ENCODE measurements around the gene LOXL1. TPM values are rescaled to one million over a fixed set of nuclear protein-coding genes. Genes with fewer than 3 reads are reported as not detected.

LOXL1 gene
- total and polyA plus RNA-seq, 9 of the 15 experiments (the other 6 are each of a cell fraction or from before 2014, with no cell fraction given) = 0.14 TPM; not detected in 8

- Histone ChIP-seq H3K27ac (ENCODE audit: extremely low read depth, low read depth, low read length) (no peak overlapping the region), H3K79me2 (ENCODE audit: control insufficient read depth, insufficient read depth, low read length) (no peaks in the 10 kb centered on the region), H3K4me3 (no peak overlapping the region), H3K9me3 (replicated peaks; ENCODE audit: control insufficient read depth, insufficient read depth, low read depth, low read length) (no peaks in the 10 kb centered on the region), H3K27me3 (ENCODE audit: control insufficient read depth in 2 of 2, insufficient read depth in 2 of 2, low read length in 2 of 2) (peaks cover 6 to 53% of the 10 kb centered on the region in 2 experiments; a peak in 4 of 5 replicates), H4K20me1 (replicated peaks; ENCODE audit: control insufficient read depth, insufficient read depth, low read length) (0 out of 2 replicates have a peak, but pooled peaks cover 3% of the 10 kb centered on the region), H2AFZ (ENCODE audit: low read depth, low read length) (no peak overlapping the region), H3K9ac (ENCODE audit: insufficient read depth in 1 of 2, low read depth in 2 of 2, low read length in 2 of 2) (no peak overlapping the region), H3K4me2 (ENCODE audit: insufficient read depth, low read length) (no peak overlapping the region), H3K4me1 (replicated peaks in 1 of 2; ENCODE audit: control insufficient read depth in 2 of 2, insufficient read depth in 2 of 2, low read length in 2 of 2) (peaks cover 4 to 22% of the 10 kb centered on the region in 2 experiments; a peak in 3 of 5 replicates), H3K36me3 (ENCODE audit: control insufficient read depth, insufficient read depth, low read length) (no peaks in the 10 kb centered on the region), H3K9me1 (ENCODE audit: control insufficient read depth, insufficient read depth, low read length) (no peaks in the 10 kb centered on the region)
- TF ChIP-seq ZNF512 (tag; IDR thresholded peaks at IDR 0.05) (no peak), NFIC (IDR thresholded peaks at IDR 0.05) (no peak), ZC3H8 (IDR thresholded peaks at IDR 0.05) (no peak), GATAD2B (IDR thresholded peaks at IDR 0.05; ENCODE audit: borderline replicate concordance) (no peak), HNRNPUL1 (IDR thresholded peaks at IDR 0.05; ENCODE audit: low read length) (no peak), CXXC5 (CRISPR knock-in tag; IDR thresholded peaks at IDR 0.05) (no peak), NEUROD1 (IDR thresholded peaks at IDR 0.05; ENCODE audit: borderline replicate concordance, low read depth, low read length, partially characterized antibody) (no peak), TRIM28 (IDR thresholded peaks at IDR 0.05) (no peak), POLR3A (IDR thresholded peaks at IDR 0.05; ENCODE audit: borderline replicate concordance, extremely low read depth, insufficient read depth, insufficient read length) (no peak), CCNT2 (IDR thresholded peaks at IDR 0.05; ENCODE audit: borderline replicate concordance, extremely low read depth, insufficient read length, low read depth, low read length) (no peak), CHD1 (IDR thresholded peaks at IDR 0.05; ENCODE audit: low read length) (no peak), ADNP (tag; IDR thresholded peaks at IDR 0.05) (no peak), DEAF1 (CRISPR knock-in tag; IDR thresholded peaks at IDR 0.05) (no peak), BCL6 (CRISPR knock-in tag; IDR thresholded peaks at IDR 0.05) (no peak), YBX1 (IDR thresholded peaks at IDR 0.05) (no peak), SMARCA5 (IDR thresholded peaks at IDR 0.05) (no peak), ZNF445 (CRISPR knock-in tag; IDR thresholded peaks at IDR 0.05; ENCODE audit: low read depth) (no peak), ZNF184 (CRISPR knock-in tag; IDR thresholded peaks at IDR 0.05) (no peak), SIX5 (IDR thresholded peaks at IDR 0.05; ENCODE audit: borderline replicate concordance in 1 of 2, insufficient read depth in 1 of 2, low read depth in 1 of 2, low read length in 2 of 2) (no peak)
- intact Hi-C loops (cut with micrococcal nuclease) = no loop called here
- in situ Hi-C loops (cut with MboI) = no loop called here
- no TSS peak for BruUV-seq (replicated peaks)
- WGBS (ENCODE audit: insufficient coverage, low coverage, missing lambda C conversion rate) = 29% methylated on average over 3 of the region's 3 CpGs
- FAIRE-seq (no peak), DNase-seq (ENCODE audit: extremely low read depth in 1 of 4, low spot score in 3 of 4) (no peak), ATAC-seq (no peak)
- POLR2A ChIA-PET = no interaction called here
- CTCF ChIA-PET (ENCODE audit: low intra/inter-chr PET ratio) = no interaction called here
Measured at GRCh38 chr15:73928241-73928579, 1.9 kb downstream of the LOXL1 start.

Measured in K562 (cell line).